ENCODE data around the gene CATSPER1.

The CATSPER1 gene

GRCh38 chr11:66069715-66070603, 43.7 kb upstream of the CATSPER1 start, which contains the start of gene PACS1:
Gene PACS1, plus strand, starts transcription at chr11:66070272. Its CDS starts 215 bp downstream, at chr11:66070487.
- H3K4me3 ChIP-seq (ENCODE audit: low read length): peak within 1 kb of the TSS; percentile 72
- peak; percentile 91 for DNase-seq (ENCODE audit: low read depth)

GRCh38 chr11:66068923-66069714, 42.8 kb upstream of the CATSPER1 start:
- H3K4me3 ChIP-seq (ENCODE audit: low read length): peak overlapping the region; percentile 56
- peak; percentile 91 for DNase-seq (ENCODE audit: low read depth)
- TF ChIP-seq, protein P1, sequence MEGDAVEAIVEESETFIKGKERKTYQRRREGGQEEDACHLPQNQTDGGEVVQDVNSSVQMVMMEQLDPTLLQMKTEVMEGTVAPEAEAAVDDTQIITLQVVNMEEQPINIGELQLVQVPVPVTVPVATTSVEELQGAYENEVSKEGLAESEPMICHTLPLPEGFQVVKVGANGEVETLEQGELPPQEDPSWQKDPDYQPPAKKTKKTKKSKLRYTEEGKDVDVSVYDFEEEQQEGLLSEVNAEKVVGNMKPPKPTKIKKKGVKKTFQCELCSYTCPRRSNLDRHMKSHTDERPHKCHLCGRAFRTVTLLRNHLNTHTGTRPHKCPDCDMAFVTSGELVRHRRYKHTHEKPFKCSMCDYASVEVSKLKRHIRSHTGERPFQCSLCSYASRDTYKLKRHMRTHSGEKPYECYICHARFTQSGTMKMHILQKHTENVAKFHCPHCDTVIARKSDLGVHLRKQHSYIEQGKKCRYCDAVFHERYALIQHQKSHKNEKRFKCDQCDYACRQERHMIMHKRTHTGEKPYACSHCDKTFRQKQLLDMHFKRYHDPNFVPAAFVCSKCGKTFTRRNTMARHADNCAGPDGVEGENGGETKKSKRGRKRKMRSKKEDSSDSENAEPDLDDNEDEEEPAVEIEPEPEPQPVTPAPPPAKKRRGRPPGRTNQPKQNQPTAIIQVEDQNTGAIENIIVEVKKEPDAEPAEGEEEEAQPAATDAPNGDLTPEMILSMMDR (conservative IDR thresholded peaks at IDR 0.05; ENCODE audit: low read length): peak; percentile 51

More at GRCh38 chr11:66069715-66070603, 43.7 kb upstream of the CATSPER1 start, which contains the start of gene PACS1:
- TF ChIP-seq, protein P1 (conservative IDR thresholded peaks at IDR 0.05; ENCODE audit: low read length): no peak

- no peak overlapping the region for H3K4me3 ChIP-seq (ENCODE audit: low read length)
- DNase-seq (ENCODE audit: low read depth): peak; percentile 60
- TF ChIP-seq, protein P1 (conservative IDR thresholded peaks at IDR 0.05; ENCODE audit: low read length): peak; percentile 87
Measured at GRCh38 chr11:66068154-66068821, 42.0 kb upstream of the CATSPER1 start.

- DNase-seq (ENCODE audit: low read depth): no peak
- H3K4me3 ChIP-seq (ENCODE audit: low read length): no peak overlapping the region
- TF ChIP-seq, protein P1 (conservative IDR thresholded peaks at IDR 0.05; ENCODE audit: low read length): no peak
Measured at GRCh38 chr11:66067640-66068039, 41.4 kb upstream of the CATSPER1 start.

GRCh38 chr11:66066751-66067150, 40.5 kb upstream of the CATSPER1 start:
- DNase-seq (ENCODE audit: low read depth): no peak
- TF ChIP-seq, protein P1 (conservative IDR thresholded peaks at IDR 0.05; ENCODE audit: low read length): no peak
- no peak overlapping the region for H3K4me3 ChIP-seq (ENCODE audit: low read length)

- TF ChIP-seq, protein P1 (conservative IDR thresholded peaks at IDR 0.05; ENCODE audit: low read length): no peak
- no peak overlapping the region for H3K4me3 ChIP-seq (ENCODE audit: low read length)
- no peak for DNase-seq (ENCODE audit: low read depth)
Measured at GRCh38 chr11:66064571-66064970, 38.3 kb upstream of the CATSPER1 start.

Data from AG10803 (cell line).